GM12878 (cell line): ENCODE results near the gene ZNF599. TPM values are rescaled to one million over a fixed set of nuclear protein-coding genes. Genes with fewer than 3 reads are reported as not detected.

Experiments used
- ATAC-seq: fragments of 200-7000 bp; cut with Tn5 transposase; 3 replicates; pipeline ENCODE4 v1.9.1; 2020; ENCODE audit warnings: mild to moderate bottlenecking, moderate library complexity
- BruUV-seq: library from RNA; stranded (reverse); fragments of 400-500 nt; replicated peaks from 2 replicates; lab custom pipeline; 2021; lab: Mats Ljungman, UMichigan
- CTCF ChIA-PET: fragments of 300-600 bp; sonication (Branson Sonifier 250); formaldehyde crosslinking; extraction: SDS; loops from one replicate; lab custom pipeline; 2021; ENCODE audit warnings: inconsistent platforms; lab: Yijun Ruan, JAX
- POLR2A ChIA-PET: fragments of 350-600 bp; formaldehyde crosslinking; extraction: SDS; loops from one replicate; lab custom pipeline; 2021; ENCODE audit warnings: inconsistent platforms; lab: Charles Lee
- RAD21 ChIA-PET: fragments of 300-600 bp; sonication (Branson Sonifier 250); formaldehyde crosslinking; loops from one replicate; lab custom pipeline; 2023; ENCODE audit warnings: antibody characterized with exemption; ENCODE audit not compliant: unreplicated experiment; lab: Charles Lee
- SMC1A ChIA-PET: fragments of 300-600 bp; sonication (Branson Sonifier 250); formaldehyde crosslinking; loops from one replicate; lab custom pipeline; 2023; ENCODE audit not compliant: unreplicated experiment, uncharacterized antibody; lab: Charles Lee
- DNase-seq: peaks from one replicate; pipeline ENCODE4 v3.0.0-alpha.2; 2011; ENCODE audit warnings: low read depth, low spot score
- FAIRE-seq: peaks from 3 replicates; lab custom pipeline; 2011; peaks lifted over from hg19 to GRCh38; lab: Jason Lieb, UNC
- H2AFZ ChIP-seq: 2 replicates; pipeline ENCODE4 v1.6.0; 2011; ENCODE audit warnings: low read depth, low read length, control low read depth; ENCODE audit not compliant: control insufficient read depth
- H3K27ac ChIP-seq: 2 replicates; pipeline ENCODE4 v1.5.1; 2011; ENCODE audit warnings: control low read depth; ENCODE audit not compliant: control insufficient read depth, insufficient read depth
- H3K27me3 ChIP-seq, 2 experiments: replicated peaks in 1 of 2; 2 replicates each; pipeline versions ENCODE4 v1.6.0 to v1.6.1; 2011; ENCODE audit warnings: low read length in 1 of 2; ENCODE audit not compliant: control insufficient read depth in 2 of 2, insufficient read depth in 2 of 2
- H3K36me3 ChIP-seq, 2 experiments: 2 replicates each; pipeline ENCODE4 v1.5.1; 2011; ENCODE audit warnings: low read length in 1 of 2; ENCODE audit not compliant: control insufficient read depth in 2 of 2, insufficient read depth in 2 of 2
- H3K4me1 ChIP-seq: 2 replicates; pipeline ENCODE4 v1.6.1; 2011; ENCODE audit warnings: mild to moderate bottlenecking, low read length, moderate library complexity, mixed read lengths; ENCODE audit not compliant: control insufficient read depth, insufficient read depth
- H3K4me2 ChIP-seq: 2 replicates; pipeline ENCODE4 v1.6.0; 2011; ENCODE audit warnings: control low read depth; ENCODE audit not compliant: control insufficient read depth, insufficient read depth
- H3K4me3 ChIP-seq: fragments of 200-600 bp; sonication (generic); 2 replicates; pipeline ENCODE4 v1.5.1; 2016
- H3K79me2 ChIP-seq: 2 replicates; pipeline ENCODE4 v1.6.0; 2011; ENCODE audit warnings: low read length; ENCODE audit not compliant: control insufficient read depth, insufficient read depth
- H3K9ac ChIP-seq: 2 replicates; pipeline ENCODE4 v1.8.0; 2011; ENCODE audit warnings: low read length, control low read depth, mixed read lengths; ENCODE audit not compliant: control insufficient read depth, insufficient read depth
- H3K9me3 ChIP-seq: replicated peaks from 3 replicates; pipeline ENCODE4 v1.5.1; 2011; ENCODE audit warnings: mild to moderate bottlenecking, low read length; ENCODE audit not compliant: control insufficient read depth, insufficient read depth
- H4K20me1 ChIP-seq: 2 replicates; pipeline ENCODE4 v1.6.0; 2011; ENCODE audit not compliant: control insufficient read depth, insufficient read depth
- ATF7 ChIP-seq: fragments of 450-650 bp; IDR thresholded peaks from 2 replicates; pipeline ENCODE4 v1.6.1; 2016; ENCODE audit warnings: low read depth, mild to moderate bottlenecking
- EZH2 ChIP-seq: IDR thresholded peaks from 2 replicates; pipeline ENCODE4 v1.6.1; 2012; ENCODE audit warnings: low read depth, mild to moderate bottlenecking, control low read depth, inconsistent platforms, low read length, borderline replicate concordance; ENCODE audit not compliant: control insufficient read depth
- FOS ChIP-seq: IDR thresholded peaks from 3 replicates; pipeline ENCODE4 v1.6.1; 2011; ENCODE audit warnings: borderline replicate concordance; ENCODE audit not compliant: insufficient read length; ENCODE audit errors: extremely low read depth
- IKZF1 ChIP-seq: fragments of 450-650 bp; conservative IDR thresholded peaks from 2 replicates; pipeline ENCODE4 v1.6.1; 2017; ENCODE audit warnings: antibody characterized with exemption, mild to moderate bottlenecking
- NR2F1 ChIP-seq: fragments of 450-650 bp; conservative IDR thresholded peaks from 2 replicates; pipeline ENCODE4 v1.6.1; 2017; ENCODE audit warnings: mild to moderate bottlenecking
- SMARCA5 ChIP-seq: fragments of 450-650 bp; IDR thresholded peaks from 2 replicates; pipeline ENCODE4 v1.6.1; 2017; ENCODE audit warnings: mild to moderate bottlenecking
- ZNF217 ChIP-seq: fragments of 450-650 bp; IDR thresholded peaks from 2 replicates; pipeline ENCODE4 v1.6.1; 2017; ENCODE audit warnings: antibody characterized with exemption, mild to moderate bottlenecking
- ZSCAN29 ChIP-seq: fragments of 450-650 bp; IDR thresholded peaks from 2 replicates; pipeline ENCODE4 v1.6.1; 2017; ENCODE audit warnings: mild to moderate bottlenecking, moderate library complexity
- ZZZ3 ChIP-seq: IDR thresholded peaks from 2 replicates; pipeline ENCODE4 v1.6.1; 2011; ENCODE audit warnings: low read depth; ENCODE audit not compliant: control insufficient read depth, insufficient read length
- WGBS: methylation state at CpG from one replicate; pipeline ENCODE4 v1.1.6; 2016; ENCODE audit warnings: low lambda C conversion rate; ENCODE audit not compliant: insufficient replicate concordance, insufficient coverage; ENCODE audit errors: missing lambda C conversion rate; 5-methylcytosine and 5-hydroxymethylcytosine counted together
- in situ Hi-C: fragments of 300-500 bp; cut with MboI; formaldehyde crosslinking; loops from 9 replicates; pipeline ENCODE4 v1.14.3; 2018; ENCODE audit warnings: mixed read lengths
- intact Hi-C: fragments of 100-400 bp; cut with micrococcal nuclease; formaldehyde crosslinking; loops from one replicate; pipeline ENCODE4 v1.14.2; 2022; ENCODE audit not compliant: unreplicated experiment
- polyA plus RNA-seq, 11 experiments: library from polyadenylated mRNA; depleted of rRNA in 4 of 11; unstranded in 6 of 11; stranded (reverse) in 5 of 11; fragments of >200 nt; fragmentation: Nextera tagmentation in 4 of 11; fragmentation: Illumina TruSeq in 1 of 11; extraction: Ambion mirVana in 4 of 11; extraction: Trizol in 1 of 11; gene quantifications; 1 replicate in 1 of 11; 2 replicates in 10 of 11; pipeline versions ENCODE4 v1.2.1 to v1.2.3, GENCODE V29; 2011 to 2016; ENCODE audit warnings: inconsistent platforms in 2 of 11, missing spikeins in 2 of 11, low read depth in 1 of 11
- total RNA-seq, 4 experiments: library from RNA; depleted of rRNA in 3 of 4; stranded (reverse); fragments of >200 nt in 3 of 4; fragmentation: Illumina TruSeq in 1 of 4; extraction: Trizol in 1 of 4; gene quantifications; 2 replicates each; pipeline versions ENCODE4 v1.2.1 to v1.2.3, GENCODE V29; 2013 to 2021
- TF ChIP-seq, protein P1 (sequence below): fragments of 450-650 bp; IDR thresholded peaks from 2 replicates; pipeline ENCODE4 v1.6.1; 2017; ENCODE audit warnings: mild to moderate bottlenecking, moderate library complexity
- TF ChIP-seq, protein P2 (sequence below): fragments of 450-650 bp; IDR thresholded peaks from 2 replicates; pipeline ENCODE4 v1.6.1; 2014; ENCODE audit warnings: mild to moderate bottlenecking
- TF ChIP-seq, protein P3 (sequence below): IDR thresholded peaks from 2 replicates; pipeline ENCODE4 v1.6.1; 2011; ENCODE audit warnings: borderline replicate concordance, low read depth, mild to moderate bottlenecking, moderate library complexity, low read length; ENCODE audit not compliant: insufficient read depth, poor library complexity, severe bottlenecking
- TF ChIP-seq, protein P4 (sequence below): fragments of 450-650 bp; IDR thresholded peaks from 2 replicates; pipeline ENCODE4 v1.6.1; 2017; ENCODE audit warnings: mild to moderate bottlenecking
- TF ChIP-seq, protein P5 (sequence below): IDR thresholded peaks from 2 replicates; pipeline ENCODE4 v1.6.1; 2012; ENCODE audit warnings: low read length, inconsistent platforms

Gene ZNF599
- total and polyA plus RNA-seq, 10 of the 15 experiments (the other 5 are each of a cell fraction or from before 2014, with no cell fraction given): 0.27 to 4.8 (median 1.9) TPM

DNA sequence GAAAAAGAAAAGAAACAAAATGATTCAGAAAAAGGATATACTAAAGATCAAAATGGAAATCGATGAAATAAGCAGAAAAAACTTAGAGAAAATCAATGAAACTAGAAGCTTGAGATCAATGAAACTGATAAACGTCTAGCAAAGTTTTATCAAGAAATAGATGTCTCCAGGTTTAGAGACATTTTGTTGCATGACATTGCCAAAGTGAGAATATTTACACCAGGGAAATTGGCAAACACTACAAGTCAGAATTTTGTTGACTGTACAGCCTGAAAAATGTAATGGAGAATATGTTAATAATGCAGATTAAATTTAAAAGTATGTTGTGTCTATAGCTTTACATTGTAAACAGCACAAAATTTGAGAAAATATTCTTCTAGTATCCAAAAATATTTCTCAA lies 5.3 kb upstream of the ZNF599 start (continued):
- TF ChIP-seq, protein P1, sequence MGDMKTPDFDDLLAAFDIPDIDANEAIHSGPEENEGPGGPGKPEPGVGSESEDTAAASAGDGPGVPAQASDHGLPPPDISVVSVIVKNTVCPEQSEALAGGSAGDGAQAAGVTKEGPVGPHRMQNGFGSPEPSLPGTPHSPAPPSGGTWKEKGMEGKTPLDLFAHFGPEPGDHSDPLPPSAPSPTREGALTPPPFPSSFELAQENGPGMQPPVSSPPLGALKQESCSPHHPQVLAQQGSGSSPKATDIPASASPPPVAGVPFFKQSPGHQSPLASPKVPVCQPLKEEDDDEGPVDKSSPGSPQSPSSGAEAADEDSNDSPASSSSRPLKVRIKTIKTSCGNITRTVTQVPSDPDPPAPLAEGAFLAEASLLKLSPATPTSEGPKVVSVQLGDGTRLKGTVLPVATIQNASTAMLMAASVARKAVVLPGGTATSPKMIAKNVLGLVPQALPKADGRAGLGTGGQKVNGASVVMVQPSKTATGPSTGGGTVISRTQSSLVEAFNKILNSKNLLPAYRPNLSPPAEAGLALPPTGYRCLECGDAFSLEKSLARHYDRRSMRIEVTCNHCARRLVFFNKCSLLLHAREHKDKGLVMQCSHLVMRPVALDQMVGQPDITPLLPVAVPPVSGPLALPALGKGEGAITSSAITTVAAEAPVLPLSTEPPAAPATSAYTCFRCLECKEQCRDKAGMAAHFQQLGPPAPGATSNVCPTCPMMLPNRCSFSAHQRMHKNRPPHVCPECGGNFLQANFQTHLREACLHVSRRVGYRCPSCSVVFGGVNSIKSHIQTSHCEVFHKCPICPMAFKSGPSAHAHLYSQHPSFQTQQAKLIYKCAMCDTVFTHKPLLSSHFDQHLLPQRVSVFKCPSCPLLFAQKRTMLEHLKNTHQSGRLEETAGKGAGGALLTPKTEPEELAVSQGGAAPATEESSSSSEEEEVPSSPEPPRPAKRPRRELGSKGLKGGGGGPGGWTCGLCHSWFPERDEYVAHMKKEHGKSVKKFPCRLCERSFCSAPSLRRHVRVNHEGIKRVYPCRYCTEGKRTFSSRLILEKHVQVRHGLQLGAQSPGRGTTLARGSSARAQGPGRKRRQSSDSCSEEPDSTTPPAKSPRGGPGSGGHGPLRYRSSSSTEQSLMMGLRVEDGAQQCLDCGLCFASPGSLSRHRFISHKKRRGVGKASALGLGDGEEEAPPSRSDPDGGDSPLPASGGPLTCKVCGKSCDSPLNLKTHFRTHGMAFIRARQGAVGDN: no peak
- no peak for TF ChIP-seq ZNF217
- no peak for TF ChIP-seq SMARCA5
- no peak for TF ChIP-seq ZSCAN29
- TF ChIP-seq, protein P2, sequence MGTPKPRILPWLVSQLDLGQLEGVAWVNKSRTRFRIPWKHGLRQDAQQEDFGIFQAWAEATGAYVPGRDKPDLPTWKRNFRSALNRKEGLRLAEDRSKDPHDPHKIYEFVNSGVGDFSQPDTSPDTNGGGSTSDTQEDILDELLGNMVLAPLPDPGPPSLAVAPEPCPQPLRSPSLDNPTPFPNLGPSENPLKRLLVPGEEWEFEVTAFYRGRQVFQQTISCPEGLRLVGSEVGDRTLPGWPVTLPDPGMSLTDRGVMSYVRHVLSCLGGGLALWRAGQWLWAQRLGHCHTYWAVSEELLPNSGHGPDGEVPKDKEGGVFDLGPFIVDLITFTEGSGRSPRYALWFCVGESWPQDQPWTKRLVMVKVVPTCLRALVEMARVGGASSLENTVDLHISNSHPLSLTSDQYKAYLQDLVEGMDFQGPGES: no peak
- no peak for TF ChIP-seq FOS
- no peak for TF ChIP-seq ZZZ3
- TF ChIP-seq NR2F1: no peak

DNA sequence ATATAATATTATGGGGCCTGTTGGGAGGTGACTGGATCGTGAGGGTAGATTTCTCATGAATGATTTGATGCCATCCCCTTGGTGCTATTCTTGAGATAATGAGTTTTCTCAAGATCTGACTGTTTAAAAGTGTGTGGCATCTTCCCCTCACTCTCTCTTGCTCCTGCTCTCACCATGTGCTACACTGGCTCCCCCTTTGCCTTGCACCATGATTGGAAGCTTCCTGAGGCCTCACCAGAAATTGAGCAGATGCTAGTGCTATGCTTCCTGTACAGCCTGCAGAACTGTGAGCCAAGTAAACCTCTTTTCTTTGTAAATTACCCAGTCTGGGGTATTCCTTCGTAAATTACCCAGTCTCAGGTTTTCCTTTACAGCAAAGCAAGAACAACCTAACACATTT lies 1.8 kb upstream of the ZNF599 start:
- in situ Hi-C loops: no loop called here
- SMC1A ChIA-PET: no interaction called here
- intact Hi-C loops: loop anchor here (5.0 kb wide), 1 partner anchor 43 kb away; the partner anchor contains the start of gene ZNF181
- no peak overlapping the region for H3K9ac ChIP-seq
- H3K27ac ChIP-seq: no peak overlapping the region
- FAIRE-seq (no peak), ATAC-seq (no peak), DNase-seq (no peak)
- 7% methylated on average over 2 of the region's 2 CpGs for whole genome bisulfite sequencing
- no peaks in the 10 kb centered on the region for H3K36me3 ChIP-seq
- POLR2A ChIA-PET: no interaction called here
- H2AFZ ChIP-seq: no peak overlapping the region
- no peaks in the 10 kb centered on the region for H3K79me2 ChIP-seq
- CTCF ChIA-PET: no interaction called here
- BruUV-seq: no TSS peak
- H3K9me3 ChIP-seq: no peaks in the 10 kb centered on the region; the same call in 2 of the 3 replicates
- no peak overlapping the region for H3K4me2 ChIP-seq
- H3K4me3 ChIP-seq: no peak overlapping the region
- H3K27me3 ChIP-seq: no peaks in the 10 kb centered on the region
- H3K4me1 ChIP-seq: peaks cover 4% of the 10 kb centered on the region
- RAD21 ChIA-PET: no interaction called here
- no peaks in the 10 kb centered on the region for H4K20me1 ChIP-seq
- TF ChIP-seq, protein P3, sequence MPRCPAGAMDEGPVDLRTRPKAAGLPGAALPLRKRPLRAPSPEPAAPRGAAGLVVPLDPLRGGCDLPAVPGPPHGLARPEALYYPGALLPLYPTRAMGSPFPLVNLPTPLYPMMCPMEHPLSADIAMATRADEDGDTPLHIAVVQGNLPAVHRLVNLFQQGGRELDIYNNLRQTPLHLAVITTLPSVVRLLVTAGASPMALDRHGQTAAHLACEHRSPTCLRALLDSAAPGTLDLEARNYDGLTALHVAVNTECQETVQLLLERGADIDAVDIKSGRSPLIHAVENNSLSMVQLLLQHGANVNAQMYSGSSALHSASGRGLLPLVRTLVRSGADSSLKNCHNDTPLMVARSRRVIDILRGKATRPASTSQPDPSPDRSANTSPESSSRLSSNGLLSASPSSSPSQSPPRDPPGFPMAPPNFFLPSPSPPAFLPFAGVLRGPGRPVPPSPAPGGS: no peak
- TF ChIP-seq, protein P4, sequence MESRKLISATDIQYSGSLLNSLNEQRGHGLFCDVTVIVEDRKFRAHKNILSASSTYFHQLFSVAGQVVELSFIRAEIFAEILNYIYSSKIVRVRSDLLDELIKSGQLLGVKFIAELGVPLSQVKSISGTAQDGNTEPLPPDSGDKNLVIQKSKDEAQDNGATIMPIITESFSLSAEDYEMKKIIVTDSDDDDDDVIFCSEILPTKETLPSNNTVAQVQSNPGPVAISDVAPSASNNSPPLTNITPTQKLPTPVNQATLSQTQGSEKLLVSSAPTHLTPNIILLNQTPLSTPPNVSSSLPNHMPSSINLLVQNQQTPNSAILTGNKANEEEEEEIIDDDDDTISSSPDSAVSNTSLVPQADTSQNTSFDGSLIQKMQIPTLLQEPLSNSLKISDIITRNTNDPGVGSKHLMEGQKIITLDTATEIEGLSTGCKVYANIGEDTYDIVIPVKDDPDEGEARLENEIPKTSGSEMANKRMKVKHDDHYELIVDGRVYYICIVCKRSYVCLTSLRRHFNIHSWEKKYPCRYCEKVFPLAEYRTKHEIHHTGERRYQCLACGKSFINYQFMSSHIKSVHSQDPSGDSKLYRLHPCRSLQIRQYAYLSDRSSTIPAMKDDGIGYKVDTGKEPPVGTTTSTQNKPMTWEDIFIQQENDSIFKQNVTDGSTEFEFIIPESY: no peak
- no peak for TF ChIP-seq EZH2
- no peak for TF ChIP-seq ATF7
- TF ChIP-seq IKZF1: no peak
- TF ChIP-seq, protein P5, sequence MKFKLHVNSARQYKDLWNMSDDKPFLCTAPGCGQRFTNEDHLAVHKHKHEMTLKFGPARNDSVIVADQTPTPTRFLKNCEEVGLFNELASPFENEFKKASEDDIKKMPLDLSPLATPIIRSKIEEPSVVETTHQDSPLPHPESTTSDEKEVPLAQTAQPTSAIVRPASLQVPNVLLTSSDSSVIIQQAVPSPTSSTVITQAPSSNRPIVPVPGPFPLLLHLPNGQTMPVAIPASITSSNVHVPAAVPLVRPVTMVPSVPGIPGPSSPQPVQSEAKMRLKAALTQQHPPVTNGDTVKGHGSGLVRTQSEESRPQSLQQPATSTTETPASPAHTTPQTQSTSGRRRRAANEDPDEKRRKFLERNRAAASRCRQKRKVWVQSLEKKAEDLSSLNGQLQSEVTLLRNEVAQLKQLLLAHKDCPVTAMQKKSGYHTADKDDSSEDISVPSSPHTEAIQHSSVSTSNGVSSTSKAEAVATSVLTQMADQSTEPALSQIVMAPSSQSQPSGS: no peak
